ENCODE results near the gene UVRAG.

DNA sequence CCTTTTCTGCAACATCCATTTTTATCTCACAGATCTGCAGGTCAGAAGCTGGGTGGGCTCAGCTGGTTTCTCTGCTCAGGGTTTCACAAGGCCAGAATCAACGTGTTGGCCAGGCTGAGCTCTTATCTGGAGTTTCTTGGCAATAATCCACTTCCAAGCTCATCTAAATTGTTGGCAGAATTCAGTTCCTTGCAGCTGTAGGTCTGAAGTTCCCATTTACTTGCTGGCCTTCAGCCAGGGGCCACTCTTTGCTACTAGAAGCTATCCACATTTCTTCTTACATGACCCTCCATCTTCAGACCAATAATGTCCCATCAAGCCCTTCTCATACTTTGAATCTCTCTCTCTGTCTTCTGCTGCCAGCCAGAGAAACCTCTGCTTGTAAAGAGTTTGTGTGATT, 287.8 kb downstream of the UVRAG start:
- TF ChIP-seq YY1 (IDR thresholded peaks at IDR 0.05; ENCODE audit: insufficient read depth, insufficient read length) (no peak), SUZ12 (IDR thresholded peaks at IDR 0.05; ENCODE audit: extremely low read depth, insufficient read depth, insufficient read length) (no peak)
